HG03575 (cell line): ENCODE data around the gene TAP2.

Experiments used
- ATAC-seq: cut with Tn5 transposase; IDR thresholded peaks from one replicate; pipeline ENCODE4 v1.9.1; 2021; ENCODE audit not compliant: unreplicated experiment, insufficient number of reproducible peaks, low FRiP score; ENCODE audit errors: extremely low read depth

Gene TAP2

GRCh38 chr6:32855467-32856174 is 17.1 kb upstream of the TAP2 start:
- no peak for ATAC-seq

- ATAC-seq = no peak
These were observed 16.0 kb upstream of the TAP2 start for GRCh38 chr6:32854376-32855178.

GRCh38 chr6:32853541-32854375 is 15.2 kb upstream of the TAP2 start, which contains the start of the genes PSMB9 and TAP1:
TSS of gene PSMB9 (plus strand) at chr6:32854192. CDS start at chr6:32854230, 38 bp downstream.
TSS of gene TAP1 (minus strand) at chr6:32853704. CDS start at chr6:32853636, 68 bp downstream.
- ATAC-seq = no peak

- ATAC-seq = no peak
These were observed 14.5 kb upstream of the TAP2 start for GRCh38 chr6:32852844-32853540.

GRCh38 chr6:32852018-32852843 is 13.7 kb upstream of the TAP2 start:
- no peak for ATAC-seq

- no peak for ATAC-seq
These were observed 12.5 kb upstream of the TAP2 start for GRCh38 chr6:32851025-32851424.

GRCh38 chr6:32849126-32849525 is 10.6 kb upstream of the TAP2 start:
- no peak for ATAC-seq

- ATAC-seq = no peak
These were observed 9.3 kb upstream of the TAP2 start for GRCh38 chr6:32847795-32848194.

GRCh38 chr6:32847004-32847403 is 8.5 kb upstream of the TAP2 start:
- ATAC-seq = no peak

GRCh38 chr6:32845384-32845884 is 6.9 kb upstream of the TAP2 start:
- ATAC-seq = no peak

GRCh38 chr6:32844839-32845383 is 6.4 kb upstream of the TAP2 start:
- no peak for ATAC-seq

- no peak for ATAC-seq
These were observed 5.7 kb upstream of the TAP2 start, which contains the start of gene PSMB8 for GRCh38 chr6:32843979-32844838. TSS of gene PSMB8 (minus strand) at chr6:32844047. CDS start at chr6:32843996, 51 bp downstream.

- ATAC-seq = no peak
These were observed 4.9 kb upstream of the TAP2 start for GRCh38 chr6:32843331-32843978.

GRCh38 chr6:32842690-32843089 is 4.2 kb upstream of the TAP2 start:
- no peak for ATAC-seq

GRCh38 chr6:32842021-32842650 is 3.6 kb upstream of the TAP2 start:
- ATAC-seq = no peak
